ENCODE data around the gene SNX9.
"Not testable (repeated sequence)": the region's sequence is repeated elsewhere in the genome, so short reads cannot be mapped to it uniquely, and the experiment has no call there.

SNX9 gene

DNA sequence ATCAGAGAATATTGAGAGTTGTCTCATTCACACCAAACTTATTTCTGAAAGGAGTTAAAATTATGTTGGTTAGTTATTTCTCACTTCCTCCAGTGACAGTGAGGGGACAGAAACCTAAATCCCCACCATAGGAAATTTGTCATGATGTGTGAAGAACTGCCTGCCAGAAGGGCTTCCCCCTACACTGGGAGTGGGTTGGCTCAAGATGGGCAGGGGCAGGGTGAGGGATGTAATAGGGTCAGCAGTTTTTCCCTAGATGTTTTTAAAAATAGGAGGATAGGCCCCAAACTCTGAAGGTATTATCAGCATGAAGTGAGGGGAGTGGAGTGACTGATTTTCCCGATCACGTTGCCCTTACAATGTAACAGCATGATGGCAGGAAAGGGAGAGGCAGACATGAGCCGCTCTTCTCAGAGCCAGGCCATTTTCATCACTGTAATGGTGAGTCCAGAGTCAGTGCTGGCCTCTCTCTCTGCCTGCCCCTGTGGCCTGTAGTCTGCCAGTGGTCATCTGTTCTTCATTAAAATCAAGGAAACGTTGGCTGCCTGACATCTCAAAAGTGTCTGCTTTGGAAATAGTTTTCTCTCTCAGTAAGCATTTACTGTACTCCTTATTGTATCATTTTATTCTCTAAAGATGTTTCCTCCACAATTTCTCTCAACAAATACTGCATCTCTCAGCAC, 98.8 kb downstream of the SNX9 start:
- no peak for DNase-seq (ENCODE audit: low read depth in 2 of 2)

DNA sequence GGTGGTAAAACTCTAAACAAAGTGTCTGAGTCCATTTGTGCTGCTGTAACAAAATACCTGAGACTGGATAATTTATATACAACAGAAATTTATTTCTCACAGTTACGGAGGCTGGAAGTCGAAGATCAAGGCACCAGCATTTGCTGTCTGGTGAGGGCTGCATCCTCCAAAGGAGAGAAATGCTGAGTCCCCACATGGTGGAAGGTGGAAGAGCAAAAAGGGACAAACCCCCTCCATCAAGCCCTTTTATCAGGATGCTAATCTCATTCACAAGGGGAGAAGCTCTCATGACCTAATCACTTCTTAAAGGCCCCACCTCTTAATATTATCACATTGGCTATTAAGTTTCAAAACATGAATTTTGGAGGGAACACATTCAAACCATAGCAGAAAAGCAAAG, 102.7 kb downstream of the SNX9 start:
- DNase-seq (ENCODE audit: low read depth in 2 of 2): no peak

DNA sequence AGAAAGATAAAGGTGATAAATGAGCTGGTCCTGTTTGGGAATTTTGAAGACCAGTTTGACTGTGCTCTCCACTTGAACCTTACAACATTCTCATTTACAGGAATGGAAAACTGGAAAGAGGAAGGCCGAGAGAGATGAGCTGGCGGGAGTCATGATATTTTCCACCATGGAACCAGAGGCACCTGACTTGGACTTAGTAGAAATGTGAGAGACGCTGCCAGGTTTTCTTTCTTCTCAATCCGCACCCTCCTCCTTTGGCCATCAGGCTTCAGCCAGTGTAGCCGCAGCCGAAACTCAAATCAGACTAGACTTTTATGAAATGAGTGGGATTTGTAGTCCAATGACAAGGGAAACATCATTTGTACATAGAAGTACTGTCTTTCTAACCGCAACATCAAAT, 104.0 kb downstream of the SNX9 start:
- no peak for DNase-seq (ENCODE audit: low read depth in 2 of 2)

DNA sequence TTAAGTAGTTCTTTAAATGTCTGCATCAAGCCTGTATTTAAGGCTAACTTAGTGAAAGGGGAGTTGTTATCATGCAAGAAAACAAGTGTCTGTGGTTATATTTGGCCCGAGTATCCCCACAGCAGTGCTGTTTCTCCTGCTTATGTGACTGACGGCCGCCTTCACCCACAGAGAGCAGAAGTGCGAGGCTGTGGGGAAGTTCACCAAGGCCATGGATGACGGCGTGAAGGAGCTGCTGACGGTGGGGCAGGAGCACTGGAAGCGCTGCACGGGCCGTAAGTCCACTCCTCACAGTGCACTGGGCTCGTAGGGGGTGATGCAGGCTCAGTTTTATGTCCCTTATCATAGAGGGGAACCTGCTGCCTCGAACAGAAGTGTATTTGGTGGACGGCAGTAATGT, 105.4 kb downstream of the SNX9 start:
- DNase-seq (ENCODE audit: low read depth in 2 of 2): no peak

DNA sequence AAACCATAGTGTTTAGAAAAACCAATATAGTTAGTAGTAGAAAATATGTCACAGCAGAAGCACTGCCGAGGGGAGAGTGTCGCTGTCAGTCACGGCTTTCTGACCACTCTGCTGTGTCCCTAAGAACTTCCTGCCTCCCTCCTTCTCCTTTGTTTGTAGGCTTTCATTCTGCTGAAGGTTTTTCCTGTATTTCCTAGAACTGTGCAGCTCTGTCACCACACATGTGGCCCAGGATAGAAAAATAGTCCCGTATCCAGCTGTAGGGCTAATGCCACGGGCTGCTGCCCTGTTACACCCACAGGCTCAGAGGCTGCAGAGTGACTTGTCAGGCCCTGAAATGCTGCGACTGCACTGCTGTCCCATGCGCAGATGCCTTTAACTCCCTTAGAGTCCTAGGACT, 106.0 kb downstream of the SNX9 start:
- no peak for DNase-seq (ENCODE audit: low read depth in 2 of 2)

DNA sequence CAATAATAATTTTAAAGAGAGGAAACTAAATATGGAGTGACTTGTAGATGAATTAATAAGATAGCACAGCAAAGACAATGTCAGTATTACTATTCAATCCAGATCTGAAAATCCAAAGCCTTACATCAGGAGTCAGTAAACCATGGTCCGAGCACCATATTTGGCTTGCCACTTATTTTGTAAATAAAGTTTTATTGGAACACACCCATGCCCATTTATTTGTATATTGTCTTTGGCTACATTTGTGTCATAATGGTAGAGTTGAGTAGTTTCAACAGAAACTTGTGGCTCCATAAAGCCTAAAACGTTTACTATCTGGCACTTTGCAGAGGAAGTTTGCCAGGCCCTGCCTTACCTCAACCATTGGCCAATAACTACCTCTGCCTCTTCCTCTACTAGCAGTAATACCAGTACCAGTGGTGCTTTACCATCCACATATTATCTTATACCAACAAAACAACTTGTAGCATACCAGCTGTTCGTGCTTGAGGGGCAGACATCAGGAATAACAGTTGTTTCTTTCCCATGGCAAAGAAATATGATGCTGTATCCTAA, 106.8 kb downstream of the SNX9 start:
- no peak for DNase-seq (ENCODE audit: low read depth in 2 of 2)

DNA sequence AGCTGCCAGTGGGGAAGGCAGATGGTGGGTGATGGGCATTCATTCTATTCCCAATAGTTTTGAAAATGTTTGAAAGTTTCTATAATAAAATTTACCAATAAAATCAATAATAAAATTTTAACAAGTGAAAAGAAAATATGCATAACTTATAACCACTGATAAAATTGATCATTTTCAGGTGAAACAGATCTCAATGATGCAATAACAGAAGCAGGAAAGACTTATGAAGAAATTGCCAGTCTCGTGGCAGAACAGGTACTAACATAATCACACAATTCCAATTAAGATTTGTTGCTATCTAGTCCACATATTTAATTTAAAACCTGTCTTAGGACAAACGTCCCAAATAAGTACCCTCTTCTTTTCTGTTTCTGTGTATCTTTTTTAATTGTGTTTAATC, 112.7 kb downstream of the SNX9 start:
- no peak for DNase-seq (ENCODE audit: low read depth in 2 of 2)

DNA sequence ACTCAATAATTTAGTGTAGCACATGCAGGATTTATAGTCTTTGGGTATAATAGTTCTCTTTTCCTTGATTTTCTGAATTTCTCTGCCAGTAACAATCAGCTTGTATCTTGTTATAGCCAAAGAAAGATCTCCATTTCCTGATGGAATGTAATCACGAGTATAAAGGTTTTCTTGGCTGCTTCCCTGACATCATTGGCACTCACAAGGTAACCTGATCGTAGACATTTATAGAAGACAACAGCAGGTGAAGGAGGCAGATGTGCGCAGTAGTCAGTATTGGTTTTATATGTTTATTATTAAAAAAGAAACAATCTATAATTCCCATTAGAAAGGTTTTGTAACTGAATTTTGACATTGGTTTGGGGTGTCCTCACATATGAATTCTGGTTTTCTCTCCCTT, 114.3 kb downstream of the SNX9 start:
- no peak for DNase-seq (ENCODE audit: low read depth in 2 of 2)

DNA sequence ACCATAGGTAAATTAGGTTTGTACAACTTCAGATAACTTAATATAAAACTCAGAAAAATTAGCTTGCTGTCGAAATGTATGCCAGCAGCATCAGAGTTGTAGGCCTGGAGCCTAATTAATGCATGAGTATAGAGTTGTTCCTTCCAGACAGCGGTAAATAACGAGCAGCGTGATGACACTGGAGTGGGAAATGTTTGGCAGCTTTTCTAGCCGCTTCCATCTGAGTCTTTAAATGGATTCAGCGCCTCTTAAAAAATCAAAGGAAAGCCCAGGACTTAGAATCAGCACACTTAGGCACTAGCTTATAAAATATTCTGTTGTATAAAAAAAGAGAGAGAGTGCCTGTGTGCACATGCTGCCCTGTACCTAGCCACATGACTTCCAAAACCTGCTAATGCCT, 114.9 kb downstream of the SNX9 start:
- DNase-seq (ENCODE audit: low read depth in 2 of 2): no peak

DNA sequence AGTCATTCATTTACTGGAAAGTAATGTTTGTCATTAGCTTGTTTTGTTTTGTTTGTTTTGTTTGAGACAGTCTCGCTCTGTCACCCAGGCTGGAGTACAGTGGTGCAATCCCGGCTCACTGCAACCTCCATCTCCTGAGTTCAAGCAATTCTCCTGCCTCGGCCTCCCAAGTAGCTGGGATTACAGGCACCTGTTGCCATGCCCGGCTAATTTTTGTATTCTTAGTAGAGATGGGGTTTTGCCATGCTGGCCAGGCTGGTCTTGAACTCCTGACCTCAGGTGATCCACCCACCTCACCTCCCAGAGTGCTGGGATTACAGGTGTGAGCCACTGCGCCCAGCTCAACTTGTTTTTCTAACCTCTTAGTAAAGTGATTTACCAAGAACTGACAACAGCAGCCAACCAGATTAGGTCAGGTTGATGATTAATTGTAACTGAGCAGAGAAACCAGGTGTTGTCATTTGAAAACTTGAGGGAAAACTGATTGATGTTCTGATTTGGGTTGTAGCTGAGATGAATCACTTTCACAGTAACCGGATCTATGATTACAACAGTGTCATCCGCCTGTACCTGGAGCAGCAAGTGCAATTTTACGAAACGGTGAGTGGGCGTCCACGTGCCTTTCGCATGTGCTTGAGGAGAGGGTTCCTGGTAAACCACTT, 117.5 kb downstream of the SNX9 start:
- peak; percentile 49 to 61 for DNase-seq (ENCODE audit: low read depth in 2 of 2)

DNA sequence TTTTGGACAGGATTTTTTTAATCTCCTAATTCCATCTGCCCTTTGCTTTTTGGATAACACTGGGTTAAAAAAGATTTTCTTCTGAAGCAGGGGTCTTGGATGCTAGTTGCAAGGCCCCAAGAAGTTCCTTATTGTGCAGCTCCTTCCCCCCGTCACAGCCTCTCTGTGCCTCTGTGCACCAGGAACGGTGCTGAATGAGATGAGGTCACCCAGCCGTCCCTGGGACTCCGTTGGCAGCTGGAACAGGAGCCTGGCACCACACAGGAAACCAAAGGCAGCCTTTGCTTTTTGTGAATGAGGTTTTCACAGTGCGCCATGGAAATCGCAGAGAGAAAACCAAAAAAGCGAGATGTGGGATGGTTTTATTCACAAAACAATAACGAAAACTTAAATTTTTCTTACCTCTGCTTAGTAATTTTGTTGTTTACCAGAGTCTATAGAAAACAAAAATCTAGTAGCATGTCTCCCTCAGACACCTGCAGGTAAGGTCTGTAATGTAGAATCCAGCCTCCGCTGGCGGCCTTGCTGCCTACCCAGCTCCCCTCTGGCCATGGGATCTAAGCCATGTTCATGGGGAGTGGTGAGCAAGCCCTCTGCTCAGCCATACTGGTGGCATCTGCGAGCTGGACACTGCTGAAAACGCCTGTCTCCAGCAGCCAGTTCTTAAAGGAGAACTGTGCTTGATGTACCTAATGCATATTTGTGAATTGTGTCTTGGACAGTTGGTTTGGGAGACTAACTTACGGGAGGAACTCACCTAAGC, 118.2 kb downstream of the SNX9 start:
- DNase-seq (ENCODE audit: low read depth in 2 of 2): no peak

DNA sequence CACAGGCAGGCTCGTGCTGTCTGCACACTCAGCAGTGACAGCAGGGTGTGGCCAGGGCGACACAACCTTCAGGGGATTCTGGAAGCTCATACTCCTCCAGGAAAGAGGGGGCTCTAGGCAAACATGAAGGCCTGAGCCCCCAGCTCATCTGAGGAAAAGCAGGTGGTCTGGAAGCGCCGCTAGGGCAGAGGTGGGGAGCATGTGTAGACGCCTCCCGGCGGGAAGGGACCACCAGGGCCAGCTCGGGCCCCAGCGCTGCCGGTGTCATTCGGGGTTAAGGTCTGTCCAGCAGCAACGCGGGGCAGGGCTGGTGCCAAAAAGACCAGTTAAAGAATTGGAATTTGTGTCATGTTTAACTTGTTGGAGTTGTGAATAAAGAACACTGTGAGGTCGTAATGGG, 119.3 kb downstream of the SNX9 start:
- no peak for DNase-seq (ENCODE audit: low read depth in 2 of 2)

DNA sequence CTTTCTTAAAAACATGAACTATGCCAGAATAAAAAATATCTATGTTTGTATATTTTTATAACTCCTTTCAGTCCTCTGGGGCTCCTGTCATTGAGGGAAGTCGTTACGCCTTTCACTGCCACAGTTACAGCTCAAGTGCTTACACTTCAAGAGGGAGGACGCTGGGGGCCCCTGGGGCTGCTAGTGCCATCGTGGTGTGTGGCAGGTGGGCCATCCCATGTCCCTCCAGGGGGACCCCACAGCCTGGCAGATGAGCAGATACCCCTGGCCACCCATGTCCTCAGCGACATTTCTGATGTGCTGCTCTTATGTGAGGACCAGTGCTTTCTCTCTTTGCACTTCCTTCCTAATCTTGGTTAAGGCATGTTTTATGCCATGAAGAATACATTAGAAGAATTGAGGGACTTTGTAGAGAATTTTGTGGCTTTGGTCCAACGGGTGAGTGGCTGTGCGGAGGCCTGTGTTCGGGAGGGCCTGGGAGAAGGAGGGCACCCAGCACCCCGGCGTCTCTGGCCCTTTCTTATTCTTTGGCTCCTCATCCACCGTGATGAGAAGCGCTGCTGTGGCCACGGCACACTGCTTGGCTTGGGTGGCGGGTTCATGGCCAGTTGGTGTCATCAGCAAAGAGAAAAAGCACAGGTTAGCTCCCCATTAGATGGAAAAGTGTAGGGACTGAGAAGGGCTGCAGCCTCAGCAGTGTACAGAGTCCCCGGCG, 120.4 kb downstream of the SNX9 start:
- no peak for DNase-seq (ENCODE audit: low read depth in 2 of 2)

DNA sequence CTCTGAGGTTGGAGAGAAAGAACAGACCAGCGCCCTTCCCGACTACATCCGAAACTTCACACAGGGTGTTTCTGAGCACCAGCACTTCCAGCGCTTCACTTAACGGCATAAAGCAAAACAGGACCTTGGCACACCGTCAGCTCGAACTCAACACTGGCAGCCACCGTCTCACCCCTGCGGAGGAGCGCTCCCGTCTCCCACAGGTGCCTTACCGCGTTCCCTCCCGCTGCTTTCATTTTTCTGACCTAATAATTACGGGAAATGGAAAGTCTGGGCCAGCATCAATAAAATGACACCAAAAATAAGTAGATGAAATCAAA, 120.9 kb downstream of the SNX9 start:
- DNase-seq (ENCODE audit: low read depth in 2 of 2): no peak

DNA sequence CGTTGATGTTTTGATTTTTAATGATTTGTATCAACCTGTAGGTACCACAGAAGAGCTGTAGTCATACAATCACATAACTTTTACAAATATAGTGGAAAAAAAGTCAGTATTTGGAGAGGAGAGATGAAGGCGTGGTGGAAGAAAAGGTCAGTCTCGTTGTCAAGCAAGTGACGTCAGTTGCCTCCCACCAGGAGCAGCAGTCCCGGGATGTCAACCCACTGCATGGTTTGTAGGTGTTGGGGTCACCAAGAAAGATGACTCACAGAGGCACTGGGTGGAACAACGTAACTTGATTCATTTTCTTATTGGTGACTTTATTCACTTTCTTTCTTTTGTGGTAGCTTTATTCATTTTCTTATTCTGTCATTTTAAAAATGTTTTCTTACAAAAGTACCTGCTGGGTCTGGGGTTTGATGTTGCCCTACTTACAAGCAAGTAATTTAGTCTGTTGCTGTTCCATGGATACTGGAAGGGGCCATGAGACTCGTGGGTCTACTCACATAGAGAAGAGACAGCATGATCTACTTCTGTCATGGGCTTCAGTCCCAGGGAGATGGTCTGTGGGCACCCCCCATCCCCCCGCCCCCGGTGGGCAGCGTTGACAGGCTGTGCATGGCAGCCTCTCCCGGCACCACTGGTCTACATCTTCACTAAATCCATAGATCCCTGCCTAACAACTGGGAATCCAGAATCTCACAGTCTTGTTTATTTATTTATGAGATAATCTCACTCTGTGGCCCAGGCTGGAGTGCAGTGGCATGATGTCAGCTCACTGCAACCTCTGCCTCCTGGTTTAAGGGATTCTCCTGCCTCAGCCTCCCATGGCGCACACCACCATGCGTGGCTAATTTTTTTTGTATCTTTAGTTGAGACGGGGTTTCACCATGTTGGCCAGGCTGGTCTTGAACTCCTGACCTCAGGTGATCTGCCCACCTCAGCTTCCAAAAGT, 122.2 kb downstream of the SNX9 start:
- peak; percentile 60 to 66 for DNase-seq (ENCODE audit: low read depth in 2 of 2)

DNA sequence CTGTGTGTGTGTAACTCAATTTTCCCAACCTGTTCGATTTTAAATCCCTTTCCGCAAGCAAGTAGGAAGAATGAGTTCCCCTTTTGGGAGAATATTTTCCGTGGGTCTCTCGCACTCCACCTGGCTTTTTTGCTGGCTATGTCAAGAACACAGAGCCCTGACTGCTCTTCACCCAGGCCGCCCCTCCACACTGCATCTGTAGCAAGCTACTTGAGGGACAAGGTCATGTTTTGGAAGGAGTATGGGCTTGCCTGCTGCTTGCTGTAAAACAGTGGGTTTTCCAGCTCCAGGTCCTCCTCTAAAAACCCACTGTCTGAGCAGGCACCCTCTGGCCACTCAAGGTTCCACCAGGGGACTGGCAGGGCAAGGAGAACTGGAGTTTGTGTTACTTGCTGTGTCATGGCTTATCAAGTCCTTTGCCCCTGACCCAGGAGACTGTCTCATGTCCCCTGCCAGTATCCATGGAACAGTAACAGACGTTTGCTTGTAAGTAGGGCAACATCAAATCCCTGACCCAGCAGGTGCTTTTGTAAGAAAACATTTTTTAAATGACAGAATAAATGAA, 123.1 kb downstream of the SNX9 start:
- DNase-seq (ENCODE audit: low read depth in 2 of 2): no peak

DNA sequence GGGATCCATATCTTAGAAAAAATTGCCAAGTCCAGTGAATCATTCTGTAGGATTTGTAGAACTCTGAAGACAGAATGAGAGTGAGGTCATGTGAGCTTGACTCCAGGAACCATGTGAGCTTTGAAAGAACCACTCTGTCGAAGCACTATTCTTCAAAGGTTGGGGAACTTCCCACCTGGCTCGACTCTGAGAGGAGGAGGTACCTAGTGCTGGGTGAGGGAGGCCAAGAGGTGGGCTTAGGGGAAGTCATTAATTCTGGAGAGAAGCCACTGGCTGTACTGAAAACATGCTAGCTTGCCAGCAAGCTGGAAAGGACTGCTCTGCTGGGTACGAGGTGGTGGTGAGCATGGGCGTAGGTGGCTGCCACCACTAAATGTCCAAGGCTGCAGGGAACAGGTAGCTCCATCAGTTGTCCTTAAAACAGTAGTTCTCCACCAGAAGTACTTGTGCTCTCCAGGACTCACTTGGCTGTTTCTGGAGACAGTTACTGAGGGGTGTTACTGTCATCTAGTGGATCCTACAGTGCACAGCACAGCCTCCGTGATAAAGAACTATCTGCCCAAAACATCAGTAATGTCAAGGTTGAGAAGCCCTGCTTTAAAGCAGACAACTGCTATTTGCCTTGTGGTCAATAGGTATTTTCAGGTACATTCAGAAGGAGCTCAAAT, 124.0 kb downstream of the SNX9 start:
- no peak for DNase-seq (ENCODE audit: low read depth in 2 of 2)

DNA sequence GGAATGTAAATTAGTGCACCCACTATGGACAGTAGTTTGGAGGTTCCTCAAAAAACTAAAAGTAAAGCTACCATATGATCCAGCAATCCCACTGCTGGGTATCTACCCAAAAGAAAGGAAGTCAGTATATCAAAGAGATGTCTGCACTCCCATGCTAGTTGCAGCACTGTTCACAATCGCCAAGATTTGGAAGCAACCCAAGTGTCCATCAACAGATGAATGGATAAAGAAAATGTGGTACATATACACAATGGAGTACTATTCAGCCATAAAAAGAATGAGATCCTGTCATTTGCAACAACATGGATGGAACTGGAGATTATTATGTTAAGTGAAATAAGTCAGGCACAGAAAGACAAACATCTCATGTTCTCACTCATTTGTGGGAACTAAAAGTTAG, 127.9 kb downstream of the SNX9 start:
- not testable (repeated sequence) for DNase-seq (ENCODE audit: low read depth in 2 of 2)

DNA sequence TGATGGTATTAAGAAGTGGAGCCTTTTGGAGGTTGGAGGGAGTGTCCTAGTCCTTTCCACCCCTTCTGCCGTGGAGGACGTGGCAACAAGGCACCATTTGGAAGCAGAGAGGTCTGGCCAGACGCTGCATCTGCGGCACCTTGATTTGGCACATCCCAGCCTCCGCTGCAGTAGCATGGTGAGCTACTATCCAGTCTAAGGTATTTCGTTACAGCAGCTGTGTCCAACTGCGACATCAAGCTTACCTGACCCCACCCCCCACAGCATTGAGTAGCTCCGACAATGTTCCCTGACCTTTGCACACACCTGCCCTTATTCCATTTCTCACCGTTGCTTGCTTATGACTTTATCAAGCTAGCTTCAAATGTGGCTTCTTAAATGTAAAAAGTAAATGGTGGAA, 128.8 kb downstream of the SNX9 start:
- DNase-seq (ENCODE audit: low read depth in 2 of 2): no peak

DNA sequence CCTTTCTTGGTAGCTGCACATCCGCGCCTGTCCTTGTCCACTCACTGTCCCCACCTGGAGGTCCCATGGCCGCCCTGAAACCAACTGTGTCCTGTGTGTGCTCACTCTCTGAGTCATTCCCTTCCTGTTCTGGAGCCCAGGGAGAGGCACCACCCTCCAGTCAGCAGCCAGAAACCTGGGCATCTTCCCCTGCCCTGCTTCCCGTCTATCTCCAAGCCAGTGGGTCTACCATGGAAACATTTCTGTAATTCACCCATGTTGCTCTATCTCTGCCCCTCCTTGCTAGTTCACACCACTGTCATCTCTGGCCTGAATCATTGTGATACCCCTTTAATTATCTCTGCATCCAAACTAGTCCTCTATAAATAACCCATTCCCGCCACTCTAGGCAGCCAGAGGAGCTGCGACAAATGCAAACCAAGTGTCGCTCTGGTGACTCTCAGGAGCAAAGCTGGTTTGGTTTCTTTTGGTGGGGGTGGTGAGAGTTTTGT, 129.9 kb downstream of the SNX9 start:
- DNase-seq (ENCODE audit: low read depth in 2 of 2): no peak
